ENCODE data around the gene GTPBP3. TPM values are rescaled to one million over a fixed set of nuclear protein-coding genes. Genes with fewer than 3 reads are reported as not detected.

The GTPBP3 gene
- total RNA-seq, 1 experiment from 2014 or later, result 62.9 TPM

DNA sequence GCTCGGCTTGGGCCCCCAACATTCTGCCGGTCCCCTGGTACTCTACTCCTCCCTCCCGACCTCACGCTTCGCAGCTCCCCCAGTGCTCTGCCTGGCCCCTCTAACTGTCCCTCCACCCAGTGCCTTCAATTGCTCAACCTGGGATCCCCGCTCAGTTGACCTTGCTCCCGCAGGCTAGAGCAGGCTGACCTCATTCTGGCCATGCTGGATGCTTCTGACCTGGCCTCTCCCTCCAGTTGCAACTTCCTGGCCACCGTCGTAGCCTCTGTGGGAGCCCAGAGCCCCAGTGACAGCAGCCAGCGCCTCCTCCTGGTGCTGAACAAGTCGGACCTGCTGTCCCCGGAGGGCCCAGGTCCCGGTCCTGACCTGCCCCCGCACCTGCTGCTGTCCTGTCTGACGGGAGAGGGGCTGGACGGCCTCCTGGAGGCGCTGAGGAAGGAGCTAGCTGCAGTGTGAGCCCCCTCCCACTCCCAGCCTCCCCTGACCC lies 3.6 kb downstream of the GTPBP3 start:
- no CpG with 5 or more reads among the region's 17 CpGs for WGBS (ENCODE audit: extremely low coverage, insufficient read length, low lambda C conversion rate)
- H2BK15ac ChIP-seq (ENCODE audit: low read depth, low read length), result no peak overlapping the region
- no peak overlapping the region for H3K9ac ChIP-seq (ENCODE audit: extremely low read depth, insufficient read length, low read length)
- H3K9me3 ChIP-seq (ENCODE audit: control insufficient read depth, low read depth, low read length), result no peaks in the 10 kb centered on the region
- peaks cover 12% of the 10 kb centered on the region for H3K23me2 ChIP-seq (ENCODE audit: insufficient read length, low read depth, low read length, poor library complexity, severe bottlenecking)
- H2BK20ac ChIP-seq (ENCODE audit: low read depth, low read length, poor library complexity, severe bottlenecking), result no peak overlapping the region
- no peak overlapping the region for H2AK5ac ChIP-seq (ENCODE audit: insufficient read length, low read length)
- H3K27ac ChIP-seq (ENCODE audit: insufficient read length, low read depth, low read length), result no peak overlapping the region
- no peaks in the 10 kb centered on the region for H3K79me1 ChIP-seq (ENCODE audit: insufficient read depth, low read depth, low read length, poor library complexity, severe bottlenecking)
- no peak overlapping the region; the same call in 1 of the 2 replicates for H3K14ac ChIP-seq (ENCODE audit: insufficient read depth, low read length)
- H3K56ac ChIP-seq (ENCODE audit: insufficient read length, low read depth, low read length), result no peak overlapping the region
- H2BK12ac ChIP-seq (ENCODE audit: insufficient read length, low read depth, low read length), result no peak overlapping the region
- no peak overlapping the region for H2AFZ ChIP-seq (ENCODE audit: low read length)
- DNase-seq, result peak; percentile 79
- Mint-ChIP-seq H3K36me3 (ENCODE audit: insufficient read depth in 1 of 3, low read depth in 3 of 3) (peaks cover 10 to 35% (median 23%) of the 10 kb centered on the region in 3 experiments; a peak in 5 of 7 replicates), H3K27me3 (ENCODE audit: low read depth) (no peaks in the 10 kb centered on the region), H3K27ac (peak overlapping the region; percentile 27 to 82 (median 61); a peak in 2 of 7 replicates), H3K4me1 (peaks cover 13 to 36% of the 10 kb centered on the region in 2 experiments), H3K9me3 (no peaks in the 10 kb centered on the region; a peak in 1 of 5 replicates), H3K4me3 (no peak overlapping the region)
- TF ChIP-seq, protein P1, sequence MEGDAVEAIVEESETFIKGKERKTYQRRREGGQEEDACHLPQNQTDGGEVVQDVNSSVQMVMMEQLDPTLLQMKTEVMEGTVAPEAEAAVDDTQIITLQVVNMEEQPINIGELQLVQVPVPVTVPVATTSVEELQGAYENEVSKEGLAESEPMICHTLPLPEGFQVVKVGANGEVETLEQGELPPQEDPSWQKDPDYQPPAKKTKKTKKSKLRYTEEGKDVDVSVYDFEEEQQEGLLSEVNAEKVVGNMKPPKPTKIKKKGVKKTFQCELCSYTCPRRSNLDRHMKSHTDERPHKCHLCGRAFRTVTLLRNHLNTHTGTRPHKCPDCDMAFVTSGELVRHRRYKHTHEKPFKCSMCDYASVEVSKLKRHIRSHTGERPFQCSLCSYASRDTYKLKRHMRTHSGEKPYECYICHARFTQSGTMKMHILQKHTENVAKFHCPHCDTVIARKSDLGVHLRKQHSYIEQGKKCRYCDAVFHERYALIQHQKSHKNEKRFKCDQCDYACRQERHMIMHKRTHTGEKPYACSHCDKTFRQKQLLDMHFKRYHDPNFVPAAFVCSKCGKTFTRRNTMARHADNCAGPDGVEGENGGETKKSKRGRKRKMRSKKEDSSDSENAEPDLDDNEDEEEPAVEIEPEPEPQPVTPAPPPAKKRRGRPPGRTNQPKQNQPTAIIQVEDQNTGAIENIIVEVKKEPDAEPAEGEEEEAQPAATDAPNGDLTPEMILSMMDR (conservative IDR thresholded peaks at IDR 0.05), result no peak
- H3K23ac ChIP-seq (ENCODE audit: insufficient read length, low read depth, low read length), result no peak overlapping the region
- no peaks in the 10 kb centered on the region for H3K27me3 ChIP-seq (ENCODE audit: insufficient read depth, low read length)
- H4K5ac ChIP-seq (ENCODE audit: insufficient read length, low read depth, low read length), result no peak overlapping the region
- no peak overlapping the region for H2BK120ac ChIP-seq (ENCODE audit: low read depth, low read length, poor library complexity, severe bottlenecking)
- no peak overlapping the region for H3K18ac ChIP-seq (ENCODE audit: insufficient read length, low read depth, low read length)
- peak overlapping the region; percentile 10 for H3K4me2 ChIP-seq (ENCODE audit: insufficient read depth, insufficient read length, low read length)
- H2BK5ac ChIP-seq (ENCODE audit: insufficient read length, low read length), result no peak overlapping the region
- H3K4me1 ChIP-seq (ENCODE audit: insufficient read depth, low read length), result peaks cover 2% of the 10 kb centered on the region; the same call in 1 of the 2 replicates
- no peaks in the 10 kb centered on the region for H4K20me1 ChIP-seq (ENCODE audit: control insufficient read depth, insufficient read depth, insufficient read length)
- no peak overlapping the region for H4K91ac ChIP-seq (ENCODE audit: insufficient read length, low read depth, low read length)
- H3K4ac ChIP-seq (ENCODE audit: low read depth, low read length), result no peak overlapping the region
- no peak overlapping the region for H3T11ph ChIP-seq (ENCODE audit: low read length)
- H4K8ac ChIP-seq (replicated peaks; ENCODE audit: insufficient read length, low read depth, low read length), result no peak overlapping the region
- H3K79me2 ChIP-seq (ENCODE audit: insufficient read depth, low read length), result no peaks in the 10 kb centered on the region

All from H9 (cell line).